HG02588 (cell line): ENCODE results near the gene PDZRN4.

Source experiments
- ATAC-seq: cut with Tn5 transposase; IDR thresholded peaks from one replicate; pipeline ENCODE4 v1.9.1; 2021; ENCODE audit warnings: mild to moderate bottlenecking, moderate library complexity; ENCODE audit not compliant: unreplicated experiment

Gene PDZRN4

DNA sequence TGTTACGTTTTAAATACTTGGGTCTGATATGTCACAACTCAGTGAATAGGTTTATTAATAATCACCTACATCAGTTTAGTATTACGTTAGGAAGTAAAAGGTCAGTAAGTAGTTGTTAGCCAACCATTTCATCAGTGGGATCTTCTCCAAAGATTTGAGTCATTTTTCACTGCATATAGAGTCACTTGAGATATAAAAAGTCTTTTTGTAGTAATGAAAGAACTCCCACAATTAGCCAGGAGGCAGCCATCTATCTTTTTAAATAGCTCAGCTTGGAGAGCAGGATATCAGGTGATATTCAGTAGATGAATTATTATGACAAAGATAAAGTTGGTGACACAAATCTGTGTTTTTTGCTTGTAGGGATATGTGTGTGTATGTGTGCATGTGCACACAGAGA, 309.3 kb downstream of the PDZRN4 start:
- no peak for ATAC-seq

- ATAC-seq: no peak
Measured at GRCh38 chr12:41504976-41505375, 316.9 kb downstream of the PDZRN4 start.

- no peak for ATAC-seq
Measured at GRCh38 chr12:41507286-41507685, 319.2 kb downstream of the PDZRN4 start.

DNA sequence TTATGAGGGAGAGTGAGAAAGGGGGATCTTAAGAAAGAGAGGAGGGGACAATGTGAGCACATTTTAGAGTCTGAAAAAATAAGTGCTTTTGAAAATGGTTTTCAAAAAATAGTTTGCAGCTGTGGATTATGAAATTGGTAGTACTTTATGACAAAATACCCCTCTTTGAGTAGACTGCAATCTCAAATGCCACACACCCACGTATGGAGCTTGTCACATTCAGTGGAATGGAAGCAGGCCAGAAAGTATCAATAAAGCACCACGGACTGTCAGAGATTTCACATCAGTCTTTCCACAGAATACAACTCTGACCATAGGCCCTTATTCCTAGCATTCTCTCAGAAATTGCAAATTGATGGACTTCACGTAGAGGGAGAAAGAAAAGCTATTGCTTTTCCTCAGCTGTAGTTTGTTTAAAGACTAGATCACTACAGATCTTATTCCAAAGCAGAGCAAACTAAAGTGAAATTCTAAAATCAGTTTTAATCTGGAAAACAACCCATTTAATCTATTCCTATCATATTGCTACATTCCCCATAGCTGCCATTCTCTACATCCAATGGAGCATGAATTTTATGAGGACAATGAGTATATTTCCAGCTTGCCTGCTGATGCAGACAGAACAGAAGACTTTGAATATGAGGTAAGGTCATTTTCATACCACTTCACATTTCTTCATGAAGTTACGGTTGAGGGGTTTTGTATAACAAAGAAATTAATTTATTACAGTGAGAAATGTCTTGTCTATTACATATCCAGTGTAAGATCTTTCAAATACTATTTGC, 321.3 kb downstream of the PDZRN4 start:
- ATAC-seq: no peak

DNA sequence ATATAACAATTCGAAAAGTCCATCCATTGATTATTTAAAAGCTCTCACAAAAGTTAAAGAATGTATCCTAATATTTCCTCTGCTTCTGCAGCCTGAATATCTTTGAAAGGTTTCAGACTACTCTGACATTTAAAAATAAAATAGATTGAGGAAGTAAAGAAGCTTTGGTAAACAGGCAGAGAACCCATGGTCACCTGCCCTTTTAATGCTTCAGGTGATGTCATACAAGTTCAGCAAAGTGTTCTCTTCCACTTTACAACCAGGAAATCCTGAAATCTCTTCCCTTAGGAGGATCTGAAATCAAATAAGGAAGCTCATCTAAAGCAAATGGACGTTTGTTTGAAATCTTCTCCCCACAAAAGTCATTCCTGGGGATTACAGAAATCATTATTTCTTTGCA, 322.4 kb downstream of the PDZRN4 start:
- ATAC-seq: no peak

DNA sequence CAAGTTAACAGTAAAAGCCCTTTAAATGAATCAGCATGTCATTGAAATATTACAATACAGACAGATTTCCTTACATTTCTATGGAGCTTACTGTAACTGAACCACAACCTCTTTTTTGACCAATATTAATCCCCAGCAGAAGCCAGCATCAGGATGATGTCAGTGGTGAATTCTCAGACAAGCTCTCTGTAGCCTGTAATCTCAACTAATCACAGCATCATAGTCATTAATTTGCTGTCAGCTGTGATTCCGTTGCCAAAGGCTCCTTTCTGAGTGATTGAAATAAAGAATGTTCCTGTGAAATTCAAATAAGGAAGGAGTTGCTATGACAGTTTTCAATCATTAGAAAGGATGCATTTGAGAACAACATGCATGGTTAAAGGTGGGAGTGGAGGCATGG, 323.1 kb downstream of the PDZRN4 start:
- ATAC-seq: no peak

GRCh38 chr12:41512497-41512896, 324.4 kb downstream of the PDZRN4 start:
- ATAC-seq: no peak

- ATAC-seq: no peak
Measured at GRCh38 chr12:41514021-41514777, 326.1 kb downstream of the PDZRN4 start.

- ATAC-seq: no peak
Measured at GRCh38 chr12:41514907-41515306, 326.8 kb downstream of the PDZRN4 start.

DNA sequence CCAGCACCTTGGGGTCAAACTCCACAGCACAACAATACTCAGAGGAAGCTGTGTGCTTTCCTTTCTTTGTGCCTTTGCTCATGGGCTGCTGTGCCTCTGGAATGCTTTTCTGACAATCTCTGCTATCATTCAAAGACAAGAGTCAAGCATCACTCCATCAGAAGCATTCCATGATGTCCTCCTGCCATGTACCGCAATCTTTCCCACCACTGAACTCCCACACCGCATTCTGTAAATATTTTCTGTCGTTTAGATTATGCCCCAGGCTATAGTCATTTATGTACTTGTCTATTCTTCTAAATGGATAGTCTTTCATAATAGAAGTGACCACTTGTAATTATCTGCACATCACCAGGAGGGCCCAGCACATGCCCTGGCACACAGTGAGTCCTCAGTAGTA, 327.8 kb downstream of the PDZRN4 start:
- ATAC-seq: no peak

DNA sequence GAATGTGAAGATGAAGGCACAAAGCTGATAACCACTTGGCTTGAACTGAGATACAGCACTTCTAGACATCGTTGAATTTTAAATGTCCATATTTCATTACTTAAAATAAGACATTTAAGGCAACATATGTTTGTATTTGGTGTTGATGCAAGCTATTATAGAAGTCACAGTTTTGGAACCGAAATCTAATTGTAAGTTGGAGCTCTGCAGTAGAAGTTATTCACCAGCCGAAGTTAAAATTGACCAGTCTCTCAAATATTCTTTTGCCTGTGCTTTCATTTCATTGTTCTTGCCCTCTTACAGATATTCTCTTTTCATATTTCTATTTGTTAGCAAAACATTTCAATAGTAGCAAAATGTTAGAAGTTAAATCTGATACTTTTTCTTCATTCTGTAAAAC, 332.7 kb downstream of the PDZRN4 start:
- ATAC-seq: no peak

- ATAC-seq: peak; percentile 58
Measured at GRCh38 chr12:41521872-41522379, 333.8 kb downstream of the PDZRN4 start.

GRCh38 chr12:41527062-41527461, 338.9 kb downstream of the PDZRN4 start:
- ATAC-seq: no peak

DNA sequence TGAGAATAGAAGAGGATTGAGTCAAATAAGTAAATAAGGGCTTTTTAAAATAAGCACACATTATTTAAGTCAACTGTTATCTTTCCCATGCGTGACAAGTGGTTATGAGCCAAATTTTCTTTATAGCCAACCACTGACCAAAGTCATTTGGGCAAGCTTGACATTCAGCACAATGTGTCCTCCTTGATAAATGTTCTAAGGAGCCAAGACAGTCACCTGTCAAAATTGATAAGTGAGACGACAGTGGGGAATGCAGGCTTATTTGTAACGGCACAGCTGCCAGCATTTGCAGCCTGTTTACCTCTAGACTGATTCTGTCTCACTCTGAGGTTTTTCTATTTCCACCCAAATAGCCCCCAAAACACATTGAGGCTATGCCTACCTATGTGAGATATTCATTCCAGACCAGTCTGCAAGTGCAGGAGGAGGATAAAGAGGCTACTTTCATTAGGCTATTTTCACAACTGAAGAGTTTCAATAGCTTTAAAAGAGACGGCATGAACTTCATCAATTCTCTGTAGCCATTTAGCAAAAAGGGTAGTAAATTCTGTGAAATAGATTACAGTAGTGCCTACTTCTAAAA, 339.5 kb downstream of the PDZRN4 start:
- ATAC-seq: no peak

- no peak for ATAC-seq
Measured at GRCh38 chr12:41528874-41529273, 340.8 kb downstream of the PDZRN4 start.

DNA sequence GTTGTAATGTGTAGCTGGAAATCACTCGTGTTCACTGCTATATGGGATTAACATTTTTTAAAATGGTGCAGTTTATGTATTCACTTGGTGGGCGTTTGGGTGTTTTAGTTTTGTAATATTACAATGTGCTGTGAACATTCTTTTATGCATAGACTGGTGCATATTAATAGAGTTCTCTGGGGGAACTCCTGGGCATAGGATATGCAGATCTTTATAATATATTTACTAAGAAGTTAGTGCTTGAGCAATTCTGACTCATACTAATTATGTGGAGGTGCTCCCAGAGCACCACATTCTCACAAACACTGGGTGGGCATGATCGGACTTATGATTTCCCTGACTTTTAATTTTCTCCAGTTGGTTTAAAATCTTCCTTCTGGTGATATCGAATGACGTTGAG, 342.3 kb downstream of the PDZRN4 start:
- ATAC-seq: no peak

GRCh38 chr12:41531147-41531829, 343.2 kb downstream of the PDZRN4 start:
- no peak for ATAC-seq

- ATAC-seq: no peak
Measured at GRCh38 chr12:41532072-41532471, 344.0 kb downstream of the PDZRN4 start.

GRCh38 chr12:41536813-41537490, 348.8 kb downstream of the PDZRN4 start:
- no peak for ATAC-seq

GRCh38 chr12:41537522-41537921, 349.4 kb downstream of the PDZRN4 start:
- ATAC-seq: no peak

DNA sequence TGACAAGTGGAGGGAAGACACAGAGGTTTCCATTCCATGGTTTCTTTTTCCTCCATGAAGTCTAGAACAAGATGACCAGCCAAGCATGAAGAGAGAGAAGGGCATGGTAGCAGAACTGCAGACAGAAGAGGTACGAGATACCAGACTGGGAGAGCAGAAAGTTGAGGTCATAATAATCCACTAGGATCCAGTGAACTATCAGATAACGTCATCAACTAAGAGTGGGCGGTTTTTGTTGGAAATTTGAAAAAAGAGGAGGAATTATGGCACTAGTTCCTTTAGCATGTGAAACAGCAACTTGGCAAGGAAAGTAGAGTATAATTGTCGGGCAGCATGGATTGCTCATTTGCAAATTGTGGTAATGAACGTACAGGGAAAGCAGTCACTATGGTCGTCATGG, 357.6 kb downstream of the PDZRN4 start:
- ATAC-seq: no peak
